ENCODE data around the gene CDON. TPM values are rescaled to one million over a fixed set of nuclear protein-coding genes. Genes with fewer than 3 reads are reported as not detected.

CDON gene
- total and polyA plus RNA-seq, 9 of the 15 experiments (the other 6 are each of a cell fraction or from before 2014, with no cell fraction given), result 0.08 to 0.64 (median 0.40) TPM

- no peak for FAIRE-seq
- POLR2A ChIA-PET, result no interaction called here
- H3K27me3 ChIP-seq (ENCODE audit: control insufficient read depth in 2 of 2, insufficient read depth in 2 of 2, low read length in 2 of 2), result peaks cover 6 to 9% of the 10 kb centered on the region in 2 experiments; a peak in 4 of 5 replicates
- no peaks in the 10 kb centered on the region for H4K20me1 ChIP-seq (replicated peaks; ENCODE audit: control insufficient read depth, insufficient read depth, low read length)
- no TSS peak for BruUV-seq (replicated peaks)
- no peaks in the 10 kb centered on the region for H3K79me2 ChIP-seq (ENCODE audit: control insufficient read depth, insufficient read depth, low read length)
- in situ Hi-C loops (cut with MboI), result no loop called here
- no peaks in the 10 kb centered on the region for H3K36me3 ChIP-seq (ENCODE audit: control insufficient read depth, insufficient read depth, low read length)
- CTCF ChIA-PET (ENCODE audit: low intra/inter-chr PET ratio), result no interaction called here
- TF ChIP-seq MEIS2 (IDR thresholded peaks at IDR 0.05; ENCODE audit: partially characterized antibody) (no peak), KLF6 (CRISPR knock-in tag; IDR thresholded peaks at IDR 0.05; ENCODE audit: borderline replicate concordance) (no peak), FUS (optimal IDR thresholded peaks at IDR 0.05; ENCODE audit: low read depth, low read length) (no peak), RBM22 (IDR thresholded peaks at IDR 0.05; ENCODE audit: low read depth, low read length, poor library complexity, severe bottlenecking) (no peak), FOXK1 (CRISPR knock-in tag; IDR thresholded peaks at IDR 0.05; ENCODE audit: borderline replicate concordance) (no peak), NFATC3 (IDR thresholded peaks at IDR 0.05) (no peak), RBM15 (IDR thresholded peaks at IDR 0.05; ENCODE audit: insufficient read depth, low read length) (no peak), ZNF436 (CRISPR knock-in tag; IDR thresholded peaks at IDR 0.05) (no peak), SRSF3 (IDR thresholded peaks at IDR 0.05; ENCODE audit: insufficient read depth, low read length) (no peak), NR2C2 (CRISPR knock-in tag; IDR thresholded peaks at IDR 0.05) (no peak), NR2C2 (tag; IDR thresholded peaks at IDR 0.05) (no peak)
- no peak overlapping the region for H3K27ac ChIP-seq (ENCODE audit: extremely low read depth, low read depth, low read length)
- H2AFZ ChIP-seq (ENCODE audit: low read depth, low read length), result no peak overlapping the region
- H3K4me2 ChIP-seq (ENCODE audit: insufficient read depth, low read length), result no peak overlapping the region
- no peaks in the 10 kb centered on the region for H3K9me1 ChIP-seq (ENCODE audit: control insufficient read depth, insufficient read depth, low read length)
- intact Hi-C loops (cut with micrococcal nuclease), result loop anchor here (10.0 kb wide), 1 partner anchor 126 kb away; no protein-coding TSS in a partner anchor
- H3K9ac ChIP-seq (ENCODE audit: insufficient read depth in 1 of 2, low read depth in 2 of 2, low read length in 2 of 2), result no peak overlapping the region
- H3K4me3 ChIP-seq, result no peak overlapping the region
- no peaks in the 10 kb centered on the region for H3K4me1 ChIP-seq (replicated peaks in 1 of 2; ENCODE audit: control insufficient read depth in 2 of 2, insufficient read depth in 2 of 2, low read length in 2 of 2)
- 0% methylated on average over 3 of the region's 3 CpGs for WGBS (ENCODE audit: insufficient coverage, low coverage, missing lambda C conversion rate)
- H3K9me3 ChIP-seq (replicated peaks; ENCODE audit: control insufficient read depth, insufficient read depth, low read depth, low read length), result no peaks in the 10 kb centered on the region
- DNase-seq (ENCODE audit: extremely low read depth in 1 of 4, low spot score in 3 of 4), result no peak
- ATAC-seq, result no peak
Measured at GRCh38 chr11:126051117-126051516, 11.5 kb downstream of the CDON start.
